Measurements from ENCODE around the gene SP140L.

The SP140L gene

GRCh38 chr2:230410861-230411569 lies 84.0 kb downstream of the SP140L start:
- Histone ChIP-seq H3K4me1 (ENCODE audit: control insufficient read depth, insufficient read depth, low read length) (no peaks in the 10 kb centered on the region), H3K36me3 (ENCODE audit: control insufficient read depth, insufficient read depth, low read length) (no peaks in the 10 kb centered on the region), H3K4me3 (ENCODE audit: low read depth, low read length) (peak overlapping the region; percentile 72), H3K9ac (ENCODE audit: low read depth, low read length) (no peak overlapping the region), H3K9me3 (ENCODE audit: control insufficient read depth, insufficient read depth, low read length) (no peaks in the 10 kb centered on the region), H3K27me3 (ENCODE audit: control insufficient read depth, insufficient read depth, low read length) (peaks cover 37% of the 10 kb centered on the region), H3K27ac (ENCODE audit: low read depth, low read length) (no peak overlapping the region)

GRCh38 chr2:230411570-230412370 lies 84.8 kb downstream of the SP140L start:
- Histone ChIP-seq H3K27me3 (ENCODE audit: control insufficient read depth, insufficient read depth, low read length) (peaks cover 37% of the 10 kb centered on the region), H3K4me1 (ENCODE audit: control insufficient read depth, insufficient read depth, low read length) (peaks cover 3% of the 10 kb centered on the region; the same call in 1 of the 2 replicates), H3K27ac (ENCODE audit: low read depth, low read length) (no peak overlapping the region)

GRCh38 chr2:230412371-230412711 lies 85.3 kb downstream of the SP140L start:
- Histone ChIP-seq H3K4me1 (ENCODE audit: control insufficient read depth, insufficient read depth, low read length) (peaks cover 3% of the 10 kb centered on the region; the same call in 1 of the 2 replicates), H3K27ac (ENCODE audit: low read depth, low read length) (no peak overlapping the region), H3K9me3 (ENCODE audit: control insufficient read depth, insufficient read depth, low read length) (no peaks in the 10 kb centered on the region), H3K27me3 (ENCODE audit: control insufficient read depth, insufficient read depth, low read length) (peaks cover 37% of the 10 kb centered on the region), H3K9ac (ENCODE audit: low read depth, low read length) (no peak overlapping the region), H3K36me3 (ENCODE audit: control insufficient read depth, insufficient read depth, low read length) (no peaks in the 10 kb centered on the region), H3K4me3 (ENCODE audit: low read depth, low read length) (peak overlapping the region; percentile 72)

More at GRCh38 chr2:230411570-230412370, 84.8 kb downstream of the SP140L start:
- Histone ChIP-seq H3K36me3 (ENCODE audit: control insufficient read depth, insufficient read depth, low read length) (no peaks in the 10 kb centered on the region), H3K9me3 (ENCODE audit: control insufficient read depth, insufficient read depth, low read length) (no peaks in the 10 kb centered on the region), H3K4me3 (ENCODE audit: low read depth, low read length) (peak overlapping the region; percentile 72), H3K9ac (ENCODE audit: low read depth, low read length) (peak overlapping the region; percentile 46; the same call in 1 of the 2 replicates)

- Histone ChIP-seq H3K36me3 (ENCODE audit: control insufficient read depth, insufficient read depth, low read length) (no peaks in the 10 kb centered on the region), H3K9ac (ENCODE audit: low read depth, low read length) (no peak overlapping the region), H3K27ac (ENCODE audit: low read depth, low read length) (no peak overlapping the region), H3K9me3 (ENCODE audit: control insufficient read depth, insufficient read depth, low read length) (no peaks in the 10 kb centered on the region), H3K4me3 (ENCODE audit: low read depth, low read length) (no peak overlapping the region), H3K27me3 (ENCODE audit: control insufficient read depth, insufficient read depth, low read length) (peaks cover 37% of the 10 kb centered on the region), H3K4me1 (ENCODE audit: control insufficient read depth, insufficient read depth, low read length) (peaks cover 3% of the 10 kb centered on the region; the same call in 1 of the 2 replicates)
Observed at GRCh38 chr2:230412846-230413245, 85.9 kb downstream of the SP140L start.

- no peak overlapping the region for H3K27ac ChIP-seq (ENCODE audit: low read depth, low read length)
- no peak overlapping the region for H3K4me3 ChIP-seq (ENCODE audit: low read depth, low read length)
- no peaks in the 10 kb centered on the region for H3K9me3 ChIP-seq (ENCODE audit: control insufficient read depth, insufficient read depth, low read length)
- no peak overlapping the region for H3K9ac ChIP-seq (ENCODE audit: low read depth, low read length)
- peaks cover 37% of the 10 kb centered on the region for H3K27me3 ChIP-seq (ENCODE audit: control insufficient read depth, insufficient read depth, low read length)
- H3K4me1 ChIP-seq (ENCODE audit: control insufficient read depth, insufficient read depth, low read length), result peaks cover 3% of the 10 kb centered on the region; the same call in 1 of the 2 replicates
- no peaks in the 10 kb centered on the region for H3K36me3 ChIP-seq (ENCODE audit: control insufficient read depth, insufficient read depth, low read length)
Observed at GRCh38 chr2:230413479-230413878, 86.5 kb downstream of the SP140L start.

- Histone ChIP-seq H3K36me3 (ENCODE audit: control insufficient read depth, insufficient read depth, low read length) (no peaks in the 10 kb centered on the region), H3K9ac (ENCODE audit: low read depth, low read length) (no peak overlapping the region), H3K27ac (ENCODE audit: low read depth, low read length) (no peak overlapping the region), H3K4me3 (ENCODE audit: low read depth, low read length) (no peak overlapping the region), H3K9me3 (ENCODE audit: control insufficient read depth, insufficient read depth, low read length) (no peaks in the 10 kb centered on the region), H3K4me1 (ENCODE audit: control insufficient read depth, insufficient read depth, low read length) (peaks cover 3% of the 10 kb centered on the region; the same call in 1 of the 2 replicates), H3K27me3 (ENCODE audit: control insufficient read depth, insufficient read depth, low read length) (peaks cover 37% of the 10 kb centered on the region)
Observed at GRCh38 chr2:230414302-230414701, 87.3 kb downstream of the SP140L start.

- Histone ChIP-seq H3K4me1 (ENCODE audit: control insufficient read depth, insufficient read depth, low read length) (peaks cover 3% of the 10 kb centered on the region; the same call in 1 of the 2 replicates), H3K27ac (ENCODE audit: low read depth, low read length) (no peak within 1 kb of the TSS)
Observed at GRCh38 chr2:230416061-230416721, 89.2 kb downstream of the SP140L start, which contains the start of gene SP100. Gene SP100 (plus strand): TSS chr2:230416201. CDS start chr2:230416297, 96 bp downstream.

GRCh38 chr2:230417436-230417835 lies 90.4 kb downstream of the SP140L start:
- Histone ChIP-seq H3K4me1 (ENCODE audit: control insufficient read depth, insufficient read depth, low read length) (peaks cover 3% of the 10 kb centered on the region; the same call in 1 of the 2 replicates), H3K36me3 (ENCODE audit: control insufficient read depth, insufficient read depth, low read length) (no peaks in the 10 kb centered on the region), H3K9me3 (ENCODE audit: control insufficient read depth, insufficient read depth, low read length) (no peaks in the 10 kb centered on the region), H3K27ac (ENCODE audit: low read depth, low read length) (no peak overlapping the region), H3K4me3 (ENCODE audit: low read depth, low read length) (no peak overlapping the region), H3K27me3 (ENCODE audit: control insufficient read depth, insufficient read depth, low read length) (peaks cover 8% of the 10 kb centered on the region), H3K9ac (ENCODE audit: low read depth, low read length) (no peak overlapping the region)

More at GRCh38 chr2:230416061-230416721, 89.2 kb downstream of the SP140L start, which contains the start of gene SP100:
- Histone ChIP-seq H3K27me3 (ENCODE audit: control insufficient read depth, insufficient read depth, low read length) (peaks cover 20% of the 10 kb centered on the region), H3K4me3 (ENCODE audit: low read depth, low read length) (no peak within 1 kb of the TSS; the same call in 1 of the 2 replicates), H3K9ac (ENCODE audit: low read depth, low read length) (no peak within 1 kb of the TSS), H3K9me3 (ENCODE audit: control insufficient read depth, insufficient read depth, low read length) (no peaks in the 10 kb centered on the region), H3K36me3 (ENCODE audit: control insufficient read depth, insufficient read depth, low read length) (no peaks in the 10 kb centered on the region)

- Histone ChIP-seq H3K27ac (ENCODE audit: low read depth, low read length) (no peak overlapping the region), H3K27me3 (ENCODE audit: control insufficient read depth, insufficient read depth, low read length) (no peaks in the 10 kb centered on the region), H3K36me3 (ENCODE audit: control insufficient read depth, insufficient read depth, low read length) (no peaks in the 10 kb centered on the region), H3K4me3 (ENCODE audit: low read depth, low read length) (no peak overlapping the region), H3K9ac (ENCODE audit: low read depth, low read length) (no peak overlapping the region), H3K9me3 (ENCODE audit: control insufficient read depth, insufficient read depth, low read length) (no peaks in the 10 kb centered on the region), H3K4me1 (ENCODE audit: control insufficient read depth, insufficient read depth, low read length) (peaks cover 3% of the 10 kb centered on the region; the same call in 1 of the 2 replicates)
Observed at GRCh38 chr2:230418341-230419016, 91.5 kb downstream of the SP140L start.

GRCh38 chr2:230419181-230419580 lies 92.2 kb downstream of the SP140L start:
- H3K27me3 ChIP-seq (ENCODE audit: control insufficient read depth, insufficient read depth, low read length), result no peaks in the 10 kb centered on the region
- H3K27ac ChIP-seq (ENCODE audit: low read depth, low read length), result no peak overlapping the region
- no peak overlapping the region for H3K9ac ChIP-seq (ENCODE audit: low read depth, low read length)
- H3K36me3 ChIP-seq (ENCODE audit: control insufficient read depth, insufficient read depth, low read length), result no peaks in the 10 kb centered on the region
- no peak overlapping the region for H3K4me3 ChIP-seq (ENCODE audit: low read depth, low read length)
- H3K4me1 ChIP-seq (ENCODE audit: control insufficient read depth, insufficient read depth, low read length), result peaks cover 3% of the 10 kb centered on the region; the same call in 1 of the 2 replicates
- no peaks in the 10 kb centered on the region for H3K9me3 ChIP-seq (ENCODE audit: control insufficient read depth, insufficient read depth, low read length)

All from HUES48 (cell line).